ENCODE data around the gene GAS2L1. TPM values are rescaled to one million over a fixed set of nuclear protein-coding genes. Genes with fewer than 3 reads are reported as not detected.

GAS2L1 gene
- total and polyA plus RNA-seq, 2 of the 4 experiments (the other 2 are of a cell fraction) = 1.4 to 15.6 TPM

GRCh38 chr22:29352778-29353177, 46.3 kb downstream of the GAS2L1 start:
- Histone ChIP-seq H3K27ac (ENCODE audit: insufficient read depth, low read length) (no peak overlapping the region), H3K56ac (ENCODE audit: extremely low read depth, insufficient read depth, low read length) (no peak overlapping the region), H3K9me1 (ENCODE audit: insufficient read depth, low read length) (no peaks in the 10 kb centered on the region), H3K23ac (ENCODE audit: low read depth, low read length) (no peak overlapping the region), H2BK5ac (ENCODE audit: low read depth, low read length, poor library complexity, severe bottlenecking) (no peak overlapping the region), H4K20me1 (ENCODE audit: insufficient read depth, low read length) (no peaks in the 10 kb centered on the region), H2BK20ac (ENCODE audit: low read depth, low read length) (no peak overlapping the region), H4K91ac (ENCODE audit: insufficient read depth, low read depth, low read length) (no peak overlapping the region), H3K14ac (replicated peaks; ENCODE audit: low read depth, low read length) (no peak overlapping the region), H3K4me1 (ENCODE audit: control insufficient read depth, insufficient read depth, low read length) (no peaks in the 10 kb centered on the region), H2AFZ (replicated peaks; ENCODE audit: low read length, poor library complexity) (no peak overlapping the region), H3K9ac (ENCODE audit: low read depth, low read length) (no peak overlapping the region), H3K18ac (ENCODE audit: low read depth, low read length) (no peak overlapping the region), H4K8ac (ENCODE audit: low read depth in 2 of 2, low read length in 2 of 2) (no peak overlapping the region), H3K79me1 (ENCODE audit: low read depth in 1 of 2, low read length in 2 of 2) (no peaks in the 10 kb centered on the region), H4K5ac (ENCODE audit: low read depth, low read length) (no peak overlapping the region), H3K4me3 (ENCODE audit: insufficient read depth, low read depth, low read length) (no peak overlapping the region), H3K27me3 (ENCODE audit: control insufficient read depth, insufficient read depth, low read length) (no peaks in the 10 kb centered on the region), H3K4ac (ENCODE audit: low read depth, low read length) (no peak overlapping the region), H2AK9ac (replicated peaks; ENCODE audit: low read depth, low read length, poor library complexity) (no peak overlapping the region), H3K9me3 (ENCODE audit: control insufficient read depth, insufficient read depth, low read length) (no peaks in the 10 kb centered on the region), H3K36me3 (ENCODE audit: control insufficient read depth, insufficient read depth, low read length) (peaks cover 71% of the 10 kb centered on the region), H2BK120ac (ENCODE audit: low read depth, low read length) (no peak overlapping the region), H2BK15ac (ENCODE audit: low read depth, low read length) (no peak overlapping the region), H2AK5ac (ENCODE audit: low read depth, low read length) (no peak overlapping the region), H3K4me2 (ENCODE audit: low read depth, low read length) (no peak overlapping the region)
- POLR2A ChIA-PET (ENCODE audit: unreplicated experiment) = no interaction called here
- CTCF ChIA-PET = no interaction called here
- in situ Hi-C loops (cut with MboI; ENCODE audit: low sequenced_read_pairs) (no loop called here), dilution Hi-C loops (cut with HindIII; ENCODE audit: low sequenced_read_pairs, unreplicated experiment) (no loop called here), intact Hi-C loops (cut with micrococcal nuclease) (no loop called here)
- DNase-seq (no peak), ATAC-seq (ENCODE audit: low read depth) (no peak)
- no CpG with 5 or more reads among the region's 9 CpGs for WGBS, 2 experiments (ENCODE audit: extremely low coverage in 2 of 2, insufficient read length in 1 of 2)
- no peak for TF ChIP-seq MAFK (IDR thresholded peaks at IDR 0.05; ENCODE audit: low read depth, low read length)
- TF ChIP-seq FOS (IDR thresholded peaks at IDR 0.05; ENCODE audit: low read depth, low read length) = no peak
- TF ChIP-seq RCOR1 (IDR thresholded peaks at IDR 0.05; ENCODE audit: insufficient replicate concordance, low read length) = no peak
- no TSS peak for BruUV-seq (replicated peaks)

Data from IMR-90 (cell line).